Hypothalamus (tissue), 51 donors: ENCODE data around the gene DIMT1.

ENCODE experiments used
- DNase-seq, 51 donors: peaks; one replicate each; lab custom pipeline; 2025; lab: John Stamatoyannopoulos, UW

DIMT1 gene

GRCh38 chr5:62403411-62404250 lies at the start of gene DIMT1:
TSS of gene DIMT1 (minus strand) at chr5:62403905. CDS start at chr5:62403772, 133 bp downstream.
- peak; percentile 47 to 98 (median 94) for DNase-seq

GRCh38 chr5:62450259-62450658 lies 46.6 kb upstream of the DIMT1 start:
- DNase-seq: no peak

DNA sequence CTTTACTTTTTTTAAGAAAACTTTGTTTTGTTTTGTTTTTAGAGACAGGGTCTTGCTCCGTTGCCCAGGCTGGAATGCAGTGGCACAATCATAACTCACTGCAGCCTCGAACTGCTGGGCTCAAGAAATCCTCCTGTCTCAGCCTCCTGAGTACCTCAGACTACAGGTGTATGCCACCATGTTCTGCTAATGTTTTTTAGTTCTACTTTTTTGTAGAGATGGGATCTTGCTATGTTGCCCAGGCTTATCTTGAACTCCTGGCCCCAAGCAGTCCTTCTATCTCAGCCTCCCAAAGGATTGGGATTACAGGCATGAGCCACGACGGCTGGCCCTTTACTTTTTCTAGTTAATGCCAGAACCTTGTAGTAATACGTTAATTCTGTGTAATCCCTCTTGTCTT lies 44.8 kb upstream of the DIMT1 start:
- no peak for DNase-seq

DNA sequence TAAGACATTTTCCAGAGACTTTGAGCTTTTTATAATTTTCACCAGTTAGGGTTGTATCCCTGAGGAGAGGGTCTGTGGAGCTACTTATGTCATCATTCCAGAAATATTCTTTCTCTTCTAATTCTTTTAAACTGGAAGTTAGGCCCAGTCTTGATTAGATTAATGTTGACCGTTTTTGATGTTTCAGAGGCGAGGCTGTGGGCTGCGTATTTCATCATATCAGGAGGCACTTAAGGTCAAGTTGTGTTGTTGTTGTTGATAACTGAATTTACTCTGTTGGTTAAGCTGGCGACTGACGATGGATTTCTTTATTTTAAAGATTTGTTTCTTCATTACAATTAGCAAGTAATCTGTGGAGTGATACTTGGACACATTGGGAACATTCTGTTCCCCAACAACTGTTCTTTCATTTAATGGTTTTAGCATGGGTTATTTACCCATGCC lies 28.9 kb upstream of the DIMT1 start:
- peak in 1 of 51 donors; percentile 11 for DNase-seq

GRCh38 chr5:62431735-62432620 lies 28.3 kb upstream of the DIMT1 start:
- peak in 1 of 51 donors; percentile 1 for DNase-seq

- DNase-seq: no peak
Measured at GRCh38 chr5:62424763-62425162, 21.1 kb upstream of the DIMT1 start.

DNA sequence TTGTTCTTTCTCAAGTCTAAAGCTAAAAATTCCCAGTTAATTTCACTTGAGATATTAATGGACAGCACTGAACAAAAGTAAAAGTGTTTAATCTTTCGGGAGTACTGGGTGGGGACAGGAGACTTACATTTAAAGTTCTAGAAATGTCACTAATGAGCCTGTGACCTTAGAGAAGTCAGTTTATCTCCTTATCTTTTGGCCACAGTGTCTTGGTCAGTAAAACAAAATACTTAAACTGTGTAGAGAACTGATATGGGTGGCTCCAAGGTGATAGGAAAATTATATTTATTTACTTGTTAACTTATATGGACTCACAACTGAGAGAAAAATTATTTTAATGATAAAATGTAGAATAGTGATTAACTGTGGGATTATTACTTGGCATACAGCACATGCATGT lies 17.7 kb upstream of the DIMT1 start:
- DNase-seq: no peak

DNA sequence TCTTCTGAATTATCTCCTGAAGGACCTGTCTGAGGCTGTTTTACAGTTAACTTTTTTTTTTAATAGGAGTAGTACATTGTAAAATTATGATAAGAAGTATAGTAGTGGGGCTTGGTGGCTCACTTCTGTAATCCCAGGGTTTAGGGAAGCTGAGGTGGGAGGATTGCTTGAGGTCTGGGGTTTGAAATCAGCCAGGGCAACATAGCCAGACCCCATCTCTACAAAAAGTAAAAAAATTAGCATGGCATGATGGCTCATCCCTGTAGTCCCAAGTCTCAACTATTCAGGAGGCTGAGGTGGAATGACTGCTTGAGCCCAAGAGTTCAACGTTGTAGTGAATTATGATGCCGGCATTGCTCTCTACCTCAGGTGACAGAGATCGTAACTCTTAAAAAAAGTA lies 15.9 kb upstream of the DIMT1 start:
- no peak for DNase-seq

- DNase-seq: no peak
Measured at GRCh38 chr5:62418462-62419076, 14.9 kb upstream of the DIMT1 start.

- DNase-seq: no peak
Measured at GRCh38 chr5:62413711-62414110, 10.0 kb upstream of the DIMT1 start.

GRCh38 chr5:62412549-62413329 lies 9.0 kb upstream of the DIMT1 start, which contains the start of gene IPO11:
TSS of gene IPO11 (plus strand) at chr5:62412763. CDS start at chr5:62437280, 24,517 bp downstream.
- DNase-seq: peak; percentile 87 to 99 (median 96)

- DNase-seq: no peak
Measured at GRCh38 chr5:62395210-62395950, 8.3 kb downstream of the DIMT1 start.

- DNase-seq: no peak
Measured at GRCh38 chr5:62386824-62387223, 16.9 kb downstream of the DIMT1 start.

DNA sequence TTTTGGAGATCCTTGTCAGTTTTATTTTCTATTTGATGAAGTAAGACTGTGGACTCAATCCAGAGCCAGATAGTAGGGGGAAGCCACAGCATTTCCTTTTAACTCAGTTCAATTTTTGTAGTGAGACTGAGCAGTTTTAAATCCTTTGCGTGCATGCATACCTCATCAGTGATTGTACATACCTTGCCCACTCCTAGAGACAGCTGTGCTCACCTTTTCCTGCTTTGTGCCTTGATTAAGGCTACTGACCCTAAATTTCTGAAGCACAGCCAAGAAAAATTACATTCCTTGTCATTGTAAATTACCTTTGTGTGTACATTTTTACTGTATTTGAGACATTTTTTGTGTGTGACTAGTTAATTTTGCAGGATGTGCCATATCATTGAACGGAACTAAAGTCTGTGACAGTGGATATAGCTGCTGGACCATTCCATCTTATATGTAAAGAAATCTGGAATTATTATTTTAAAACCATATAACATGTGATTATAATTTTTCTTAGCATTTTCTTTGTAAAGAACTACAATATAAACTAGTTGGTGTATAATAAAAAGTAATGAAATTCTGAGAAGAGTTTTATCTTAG lies 17.8 kb downstream of the DIMT1 start:
- no peak for DNase-seq

GRCh38 chr5:62385131-62385530 lies 18.6 kb downstream of the DIMT1 start:
- no peak for DNase-seq

- DNase-seq: no peak
Measured at GRCh38 chr5:62376064-62376463, 27.6 kb downstream of the DIMT1 start.

GRCh38 chr5:62375627-62376026 lies 28.1 kb downstream of the DIMT1 start:
- no peak for DNase-seq

DNA sequence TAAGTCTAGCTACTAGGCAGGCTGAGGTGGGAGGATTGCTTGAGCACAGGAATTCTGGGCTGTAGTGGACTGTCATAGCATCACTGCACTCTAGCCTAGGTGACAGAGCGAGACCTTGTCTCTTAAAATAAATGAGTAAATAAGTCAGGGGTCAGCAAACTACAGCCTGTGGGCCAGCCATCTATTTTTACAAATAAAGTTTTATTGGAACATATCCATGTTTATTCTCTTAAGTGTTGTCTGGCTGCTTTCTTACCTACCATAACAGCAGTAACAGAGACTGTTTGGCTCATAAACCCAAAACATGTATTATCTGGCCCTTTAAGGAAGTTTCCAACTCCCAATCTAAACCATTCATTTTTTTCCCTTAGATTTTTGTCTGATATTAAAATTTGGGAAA lies 29.6 kb downstream of the DIMT1 start:
- DNase-seq: no peak

- no peak for DNase-seq
Measured at GRCh38 chr5:62373382-62373781, 30.3 kb downstream of the DIMT1 start.
